ENCODE data around the gene B4GALNT3. TPM values are rescaled to one million over a fixed set of nuclear protein-coding genes. Genes with fewer than 3 reads are reported as not detected.

B4GALNT3 gene
- total and polyA plus RNA-seq, 3 donors from 2014 or later: 16.7 to 34.6 (median 24.3) TPM

DNA sequence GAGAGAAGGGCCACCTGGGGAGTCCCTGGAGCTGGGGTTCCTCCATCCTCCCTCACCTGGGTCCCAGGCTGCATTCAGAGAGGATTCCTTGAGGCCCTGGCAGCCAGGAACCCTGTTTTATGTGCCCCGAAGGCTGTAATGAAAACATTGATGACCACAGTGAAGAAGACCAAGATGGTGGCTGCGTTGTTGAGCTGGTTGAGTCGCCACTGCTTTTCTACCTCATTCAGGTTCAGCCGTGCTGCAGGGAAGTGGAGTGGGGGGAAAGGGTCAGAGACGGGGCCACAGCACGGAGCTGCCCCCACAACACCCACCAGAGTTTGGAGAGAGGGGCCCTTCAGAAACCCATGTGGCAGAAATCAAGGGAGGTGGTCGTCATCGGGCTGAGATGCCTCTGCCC lies 105.4 kb downstream of the B4GALNT3 start:
- H3K9me3 ChIP-seq: no peaks in the 10 kb centered on the region
- intact Hi-C loops (cut with DNase I; ENCODE audit: low total_unique reads): no loop called here

GRCh38 chr12:565589-566105 lies 105.9 kb downstream of the B4GALNT3 start:
- no peaks in the 10 kb centered on the region for H3K27me3 ChIP-seq
- no peak overlapping the region for H3K27ac ChIP-seq
- no peaks in the 10 kb centered on the region for H3K36me3 ChIP-seq (ENCODE audit: low read depth, missing control alignments)
- H3K9me3 ChIP-seq: no peaks in the 10 kb centered on the region
- peaks cover 13% of the 10 kb centered on the region for H3K4me1 ChIP-seq
- TF ChIP-seq POLR2A (IDR thresholded peaks at IDR 0.05): no peak
- TF ChIP-seq, protein P1, sequence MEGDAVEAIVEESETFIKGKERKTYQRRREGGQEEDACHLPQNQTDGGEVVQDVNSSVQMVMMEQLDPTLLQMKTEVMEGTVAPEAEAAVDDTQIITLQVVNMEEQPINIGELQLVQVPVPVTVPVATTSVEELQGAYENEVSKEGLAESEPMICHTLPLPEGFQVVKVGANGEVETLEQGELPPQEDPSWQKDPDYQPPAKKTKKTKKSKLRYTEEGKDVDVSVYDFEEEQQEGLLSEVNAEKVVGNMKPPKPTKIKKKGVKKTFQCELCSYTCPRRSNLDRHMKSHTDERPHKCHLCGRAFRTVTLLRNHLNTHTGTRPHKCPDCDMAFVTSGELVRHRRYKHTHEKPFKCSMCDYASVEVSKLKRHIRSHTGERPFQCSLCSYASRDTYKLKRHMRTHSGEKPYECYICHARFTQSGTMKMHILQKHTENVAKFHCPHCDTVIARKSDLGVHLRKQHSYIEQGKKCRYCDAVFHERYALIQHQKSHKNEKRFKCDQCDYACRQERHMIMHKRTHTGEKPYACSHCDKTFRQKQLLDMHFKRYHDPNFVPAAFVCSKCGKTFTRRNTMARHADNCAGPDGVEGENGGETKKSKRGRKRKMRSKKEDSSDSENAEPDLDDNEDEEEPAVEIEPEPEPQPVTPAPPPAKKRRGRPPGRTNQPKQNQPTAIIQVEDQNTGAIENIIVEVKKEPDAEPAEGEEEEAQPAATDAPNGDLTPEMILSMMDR (IDR thresholded peaks at IDR 0.05): no peak
- no peak for DNase-seq
- no peak overlapping the region for H3K4me3 ChIP-seq
- WGBS, 2 donors: 96 to 97% methylated on average over 17 to 21 of the region's 21 CpGs
- intact Hi-C loops (cut with DNase I; ENCODE audit: low total_unique reads): no loop called here

More for the DNA sequence above, 105.4 kb downstream of the B4GALNT3 start:
- Histone ChIP-seq H3K4me1 (peaks cover 9% of the 10 kb centered on the region), H3K27ac (no peak overlapping the region), H3K27me3 (no peaks in the 10 kb centered on the region), H3K4me3 (no peak overlapping the region), H3K36me3 (ENCODE audit: low read depth, missing control alignments) (no peaks in the 10 kb centered on the region)
- TF ChIP-seq, protein P1 (IDR thresholded peaks at IDR 0.05): no peak
- no peak for TF ChIP-seq POLR2A (IDR thresholded peaks at IDR 0.05)
- no peak for DNase-seq
- WGBS, 2 donors: 93 to 98% methylated on average over 8 of the region's 8 CpGs

- Histone ChIP-seq H3K36me3 (ENCODE audit: low read depth, missing control alignments) (no peaks in the 10 kb centered on the region), H3K4me1 (peaks cover 33% of the 10 kb centered on the region), H3K27ac (no peak overlapping the region), H3K4me3 (no peak overlapping the region), H3K9me3 (no peaks in the 10 kb centered on the region), H3K27me3 (no peaks in the 10 kb centered on the region)
- TF ChIP-seq, protein P1 (IDR thresholded peaks at IDR 0.05): no peak
- no peak for TF ChIP-seq POLR2A (IDR thresholded peaks at IDR 0.05)
- intact Hi-C loops (cut with DNase I; ENCODE audit: low total_unique reads): loop anchor here (2.0 kb wide), 1 partner anchor 382 kb away; no protein-coding TSS in a partner anchor
- WGBS, 2 donors: 97 to 99% methylated on average over 6 of the region's 6 CpGs
- no peak for DNase-seq
Observed at GRCh38 chr12:568486-568885, 108.7 kb downstream of the B4GALNT3 start.

GRCh38 chr12:569091-569676 lies 109.4 kb downstream of the B4GALNT3 start:
- Histone ChIP-seq H3K27me3 (no peaks in the 10 kb centered on the region), H3K36me3 (ENCODE audit: low read depth, missing control alignments) (no peaks in the 10 kb centered on the region), H3K27ac (no peak overlapping the region), H3K4me3 (no peak overlapping the region), H3K4me1 (peaks cover 33% of the 10 kb centered on the region), H3K9me3 (no peaks in the 10 kb centered on the region)
- intact Hi-C loops (cut with DNase I; ENCODE audit: low total_unique reads): loop anchor here (2.0 kb wide), 1 partner anchor 382 kb away; no protein-coding TSS in a partner anchor
- no peak for TF ChIP-seq POLR2A (IDR thresholded peaks at IDR 0.05)
- TF ChIP-seq, protein P1 (IDR thresholded peaks at IDR 0.05): no peak
- no peak for DNase-seq
- 73 to 83% methylated on average over 6 of the region's 6 CpGs for WGBS, 2 donors
